GM19035 (cell line): ENCODE measurements around the gene SBSN.

Source experiments
- ATAC-seq: cut with Tn5 transposase; IDR thresholded peaks from one replicate; pipeline ENCODE4 v1.9.1; 2021; ENCODE audit not compliant: unreplicated experiment

Gene SBSN

DNA sequence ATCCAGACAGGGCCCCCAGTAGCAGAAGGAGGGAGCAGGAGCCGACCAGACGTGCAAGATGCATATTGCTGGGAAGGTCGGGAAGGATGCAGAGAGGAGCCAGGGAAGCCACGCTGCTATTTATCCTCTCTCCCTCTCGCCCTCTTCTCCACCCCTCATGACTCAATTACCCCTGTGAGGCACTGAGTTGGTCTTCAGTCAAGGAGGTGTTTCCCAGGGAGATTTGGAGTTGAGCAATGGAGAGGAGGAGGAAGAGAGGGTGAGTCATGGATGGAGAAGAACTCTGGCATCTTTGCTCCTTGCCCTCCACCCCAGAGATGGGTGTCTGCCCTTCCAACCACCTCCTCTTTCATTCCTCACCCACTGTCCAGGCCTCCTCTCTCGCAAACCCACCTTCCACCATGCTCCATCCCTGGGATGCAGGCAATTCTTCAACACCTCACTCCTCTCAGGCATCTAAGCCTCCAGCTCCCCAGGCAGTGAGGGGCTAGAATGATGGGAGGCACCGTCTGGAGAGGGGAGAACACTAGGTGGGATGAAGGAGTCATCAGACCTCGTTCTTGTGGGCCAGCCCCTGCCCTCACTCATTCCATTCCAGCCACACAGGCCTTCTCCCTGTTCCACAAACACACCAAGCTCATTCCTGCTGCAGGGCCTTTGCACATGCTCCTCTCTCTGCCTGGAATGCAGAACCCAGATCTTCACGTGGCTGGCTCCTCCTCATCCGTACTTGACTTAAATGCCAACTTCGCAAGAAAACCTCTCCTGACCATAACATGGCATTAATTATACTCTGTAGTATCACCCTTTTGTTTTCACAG, at the start of gene SBSN:
Gene SBSN (minus strand): TSS at position 94 of the 821 bp plus-strand sequence. CDS start 30 bp downstream, at position 64.
- ATAC-seq, result no peak

DNA sequence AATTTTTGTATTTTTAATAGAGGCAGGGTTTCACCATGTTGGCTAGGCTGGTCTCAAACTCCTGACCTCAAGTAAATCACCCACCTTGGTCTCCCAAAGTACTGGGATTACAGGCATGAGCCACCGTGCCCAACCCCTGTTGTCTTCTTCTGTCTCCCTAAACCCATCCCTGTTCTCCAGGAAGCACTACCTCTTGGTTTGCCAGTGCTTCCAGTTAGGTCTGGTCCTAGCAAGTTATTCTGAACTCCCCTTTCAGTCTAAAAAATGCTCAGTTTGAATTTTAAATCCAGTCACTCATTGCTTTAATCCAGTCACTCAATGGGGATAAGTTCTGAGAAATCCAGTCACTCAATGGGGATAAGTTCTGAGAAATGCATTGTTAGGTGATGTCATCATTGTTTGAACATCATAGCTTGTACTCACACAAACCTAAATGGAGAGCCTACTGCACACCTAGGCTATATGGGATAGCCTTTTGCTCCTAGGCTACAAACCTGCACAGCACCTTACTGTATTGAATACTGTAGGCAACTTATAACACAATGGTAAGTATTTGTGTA, 43.4 kb upstream of the SBSN start:
- ATAC-seq, result no peak

GRCh38 chr19:35569281-35569781, 41.2 kb upstream of the SBSN start:
- no peak for ATAC-seq

- no peak for ATAC-seq
These were observed 38.6 kb upstream of the SBSN start for GRCh38 chr19:35566738-35567137.

- ATAC-seq, result no peak
These were observed 37.1 kb upstream of the SBSN start for GRCh38 chr19:35565016-35565856.

- ATAC-seq, result no peak
These were observed 35.2 kb upstream of the SBSN start, which contains the start of gene ATP4A for GRCh38 chr19:35563207-35563829. TSS of gene ATP4A (minus strand) at chr19:35563658. CDS start at chr19:35563629, 29 bp downstream.

DNA sequence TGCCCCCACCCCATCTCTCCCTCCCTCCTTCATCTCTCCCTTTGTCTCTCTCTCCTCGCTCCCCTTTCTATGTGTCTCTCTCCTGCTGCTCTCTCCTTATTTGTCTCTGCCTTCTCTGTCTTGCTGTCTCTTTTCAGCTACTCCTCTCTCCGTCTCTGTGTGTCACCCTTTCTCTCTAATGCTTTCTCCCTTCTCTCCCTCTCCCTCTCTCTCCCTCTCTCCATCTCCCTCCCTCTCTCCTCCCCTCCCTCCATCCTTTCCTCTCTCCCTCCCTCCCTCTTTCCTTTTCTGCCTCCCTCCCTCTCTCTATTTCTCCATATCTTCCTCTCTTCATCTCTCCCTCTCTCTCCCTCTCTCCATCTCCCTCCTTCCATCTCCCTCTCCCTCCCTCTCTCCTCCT, 34.7 kb upstream of the SBSN start:
- ATAC-seq, result no peak

- no peak for ATAC-seq
These were observed 34.2 kb upstream of the SBSN start for GRCh38 chr19:35562336-35562735.

- ATAC-seq, result no peak
These were observed 33.3 kb upstream of the SBSN start for GRCh38 chr19:35561436-35561835.

DNA sequence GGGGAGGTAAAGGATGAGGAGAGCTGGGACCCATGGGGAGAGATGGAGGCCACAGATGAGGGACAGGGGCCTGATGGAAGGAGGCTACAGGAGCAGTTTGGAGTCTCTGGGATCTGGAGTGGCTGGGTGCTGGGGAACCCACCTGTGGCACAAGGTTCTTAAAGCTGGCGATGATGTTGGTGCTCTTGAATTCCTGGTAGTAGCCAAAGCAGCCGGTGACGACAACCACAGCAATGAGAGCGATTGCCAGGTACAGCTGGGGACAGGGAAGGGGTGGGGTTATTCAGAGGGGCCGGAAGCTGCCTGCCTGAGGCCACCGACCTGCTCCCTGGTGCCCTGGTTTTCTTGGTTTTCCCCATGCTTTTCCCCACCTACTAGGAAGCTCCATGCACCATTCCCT, 32.6 kb upstream of the SBSN start:
- no peak for ATAC-seq

DNA sequence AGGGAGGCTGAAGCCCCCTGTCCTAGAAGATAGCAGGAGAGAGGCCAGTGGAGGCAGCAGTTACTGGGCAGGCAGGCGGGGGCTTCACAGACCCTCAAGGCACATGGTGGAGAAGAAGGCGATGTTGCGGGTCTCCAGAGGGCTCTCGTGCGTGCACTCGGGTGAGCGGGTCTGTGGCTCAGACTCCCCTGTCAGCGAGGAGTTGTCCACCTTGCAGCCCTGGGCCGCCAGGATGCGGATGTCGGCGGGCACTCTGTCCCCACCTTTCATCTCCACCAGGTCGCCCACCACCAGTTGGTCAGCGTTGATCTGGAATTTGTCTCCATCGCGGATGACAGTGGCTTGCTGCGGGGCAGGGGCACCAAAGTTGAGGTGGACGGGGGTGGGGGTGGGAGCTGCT, 32.2 kb upstream of the SBSN start:
- no peak for ATAC-seq

GRCh38 chr19:35559781-35560180, 31.7 kb upstream of the SBSN start:
- ATAC-seq, result no peak

DNA sequence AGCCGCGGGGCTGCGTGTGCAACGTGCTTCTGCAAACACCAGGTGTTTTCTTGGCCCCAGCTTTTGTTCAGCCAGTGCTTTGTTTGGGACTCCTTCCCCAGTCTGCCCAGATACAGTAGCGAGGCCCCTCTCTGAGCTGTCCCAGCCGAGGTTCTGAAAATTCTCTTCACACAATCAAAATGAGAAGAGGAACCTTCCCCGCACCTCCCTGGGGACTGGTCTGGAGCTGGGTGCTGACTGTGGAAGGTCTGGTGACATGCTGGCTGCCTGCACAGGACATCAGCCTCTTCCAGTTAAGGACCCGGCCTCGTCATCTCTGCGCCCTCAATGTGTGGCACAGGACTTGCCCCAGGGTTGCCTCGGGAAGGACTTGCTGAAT, 31.2 kb upstream of the SBSN start:
- no peak for ATAC-seq

GRCh38 chr19:35558400-35559280, 30.5 kb upstream of the SBSN start:
- no peak for ATAC-seq

DNA sequence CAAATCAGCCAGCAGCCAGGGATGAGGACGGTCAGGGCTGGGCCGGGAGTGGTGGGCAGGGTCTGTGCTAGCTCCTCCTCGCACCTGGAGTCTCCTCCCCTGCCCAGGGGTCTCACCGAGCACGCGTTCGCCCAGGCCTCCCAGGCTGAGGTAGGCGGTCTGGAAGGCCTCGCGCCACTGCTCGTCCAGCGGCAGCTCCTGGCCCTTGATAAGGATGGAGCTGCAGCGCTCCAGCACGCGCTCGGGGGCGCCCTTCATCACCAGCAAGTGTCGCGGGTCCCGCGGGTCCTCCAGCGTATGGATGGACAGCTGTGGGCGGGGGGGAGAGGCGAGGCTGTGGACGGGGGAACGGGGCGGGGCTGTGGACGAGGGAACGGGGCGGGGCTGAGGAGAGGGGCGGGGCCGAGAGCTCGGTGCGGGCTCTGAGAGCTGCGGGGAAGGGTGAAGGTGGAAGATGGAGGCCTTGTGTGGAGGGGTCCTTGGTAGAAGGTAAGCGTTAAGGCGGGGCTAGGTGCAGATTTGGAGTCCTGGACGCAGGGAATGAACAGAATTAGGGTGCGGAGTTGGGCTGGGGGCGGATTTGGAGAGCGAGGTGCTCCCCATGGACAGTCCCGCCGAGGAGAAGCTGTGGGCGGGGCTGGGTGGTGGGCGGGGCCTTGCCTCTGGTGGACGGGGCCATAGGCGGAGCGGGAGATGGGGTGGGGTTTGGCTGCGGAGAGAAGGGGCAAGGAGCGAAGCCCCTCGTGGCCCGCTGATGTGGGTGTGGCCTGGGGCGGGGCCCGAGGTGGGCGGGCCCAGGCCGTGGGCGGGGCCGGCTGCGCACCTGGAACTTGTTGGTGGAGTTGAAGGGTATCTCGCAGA, 29.7 kb upstream of the SBSN start:
- no peak for ATAC-seq

GRCh38 chr19:35556846-35557538, 28.9 kb upstream of the SBSN start:
- no peak for ATAC-seq

- ATAC-seq, result no peak
These were observed 28.0 kb upstream of the SBSN start for GRCh38 chr19:35556025-35556590.

- ATAC-seq, result no peak
These were observed 27.3 kb upstream of the SBSN start for GRCh38 chr19:35555301-35556005.
